ENCODE results near the gene SECISBP2L. TPM values are rescaled to one million over a fixed set of nuclear protein-coding genes. Genes with fewer than 3 reads are reported as not detected.

Gene SECISBP2L
- total and polyA plus RNA-seq, 4 experiments from 2014 or later: 9.1 to 72.9 (median 43.3) TPM

Other genes with a start within 250 kb of the SECISBP2L start
- 10 to 100 TPM; 14.4 to 15.3 TPM for gene CEP152, start 235.4 kb downstream of the SECISBP2L start, total RNA-seq
- gene CEP152, start 235.4 kb downstream of the SECISBP2L start, polyA plus RNA-seq: 1 to 10 TPM; 3.0 to 8.1 TPM
- 10 to 100 TPM; 76.0 to 91.2 TPM for gene EID1, start 168.3 kb downstream of the SECISBP2L start, total RNA-seq
- 100 to 1,000 TPM; 190 to 245 TPM for gene EID1, start 168.3 kb downstream of the SECISBP2L start, polyA plus RNA-seq
- under 1 TPM; 0.28 to 0.29 TPM for gene SHC4, start 82.5 kb downstream of the SECISBP2L start, total RNA-seq
- not detected for gene SHC4, start 82.5 kb downstream of the SECISBP2L start, polyA plus RNA-seq
- gene COPS2, start 109.2 kb upstream of the SECISBP2L start, total RNA-seq: 10 to 100 TPM; 55.5 to 56.9 TPM
- gene COPS2, start 109.2 kb upstream of the SECISBP2L start, polyA plus RNA-seq: 10 to 100 TPM; 33.1 to 35.3 TPM
- gene GALK2, start 123.8 kb upstream of the SECISBP2L start, total RNA-seq: 10 to 100 TPM; 30.7 to 31.5 TPM
- gene GALK2, start 123.8 kb upstream of the SECISBP2L start, polyA plus RNA-seq: 10 to 100 TPM; 25.4 to 30.9 TPM